Kidney capillary endothelial cell (primary cell): ENCODE data around the gene CLDN19.
"Not testable (repeated sequence)": the region's sequence is repeated elsewhere in the genome, so short reads cannot be mapped to it uniquely, and the experiment has no call there.

ENCODE experiments used
- DNase-seq: peaks from one replicate; pipeline ENCODE4 v3.0.0-alpha.2; 2018; ENCODE audit warnings: low spot score

The CLDN19 gene

DNA sequence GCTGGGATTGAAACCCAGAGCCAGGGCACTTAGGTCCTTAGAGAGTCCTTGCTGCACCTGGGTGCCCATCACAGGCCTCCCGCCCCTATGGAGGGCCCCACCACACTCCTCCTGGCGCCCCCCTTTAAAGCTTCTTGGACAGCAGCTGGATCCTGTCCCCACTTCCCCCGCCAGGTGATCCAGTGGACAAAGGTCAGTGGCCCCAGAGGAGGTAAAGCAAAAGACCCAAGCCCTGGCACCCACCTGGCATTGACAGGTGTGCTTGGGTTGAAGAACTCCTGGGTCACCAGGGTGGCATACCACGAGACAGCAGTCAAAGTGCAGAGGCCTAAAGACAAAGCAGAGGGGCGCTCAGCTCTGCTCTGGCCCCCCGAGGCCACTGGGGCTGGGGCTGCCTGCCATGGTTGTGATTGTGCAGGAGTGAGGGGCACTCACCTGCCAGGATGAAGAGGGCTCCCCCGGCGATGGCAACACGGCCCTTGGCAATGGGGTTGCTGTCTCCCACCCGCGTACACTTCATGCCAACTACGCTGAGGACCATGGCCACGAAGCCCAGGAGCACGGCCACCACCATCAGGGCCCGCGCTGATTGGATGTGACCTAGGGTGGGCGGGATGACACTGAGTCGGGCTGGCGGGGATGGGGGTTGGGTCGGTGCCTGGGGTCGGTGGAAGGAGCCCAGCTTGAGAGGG lies 1.9 kb downstream of the CLDN19 start:
- no peak for DNase-seq

DNA sequence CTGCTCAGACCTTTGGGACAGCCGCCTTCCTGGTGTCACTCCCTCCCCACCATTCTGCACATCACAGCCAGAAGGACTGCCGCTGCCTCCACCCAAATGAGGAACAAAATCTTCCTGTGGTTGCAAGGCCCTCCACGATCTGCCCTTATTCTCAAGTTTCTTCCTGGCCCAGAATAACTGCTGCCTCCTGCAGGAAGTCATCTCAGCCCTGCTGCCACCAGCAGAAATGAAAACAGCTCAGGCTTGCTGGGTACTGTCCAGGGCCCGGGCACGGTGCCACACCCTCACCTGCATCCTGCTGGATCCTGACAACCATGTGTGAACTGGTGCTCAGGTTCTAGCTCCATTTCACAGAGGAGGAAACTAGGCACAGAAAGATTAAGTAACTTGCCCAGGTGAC lies 2.8 kb downstream of the CLDN19 start:
- no peak for DNase-seq

GRCh38 chr1:42736571-42737200 lies 3.4 kb downstream of the CLDN19 start:
- DNase-seq: no peak

DNA sequence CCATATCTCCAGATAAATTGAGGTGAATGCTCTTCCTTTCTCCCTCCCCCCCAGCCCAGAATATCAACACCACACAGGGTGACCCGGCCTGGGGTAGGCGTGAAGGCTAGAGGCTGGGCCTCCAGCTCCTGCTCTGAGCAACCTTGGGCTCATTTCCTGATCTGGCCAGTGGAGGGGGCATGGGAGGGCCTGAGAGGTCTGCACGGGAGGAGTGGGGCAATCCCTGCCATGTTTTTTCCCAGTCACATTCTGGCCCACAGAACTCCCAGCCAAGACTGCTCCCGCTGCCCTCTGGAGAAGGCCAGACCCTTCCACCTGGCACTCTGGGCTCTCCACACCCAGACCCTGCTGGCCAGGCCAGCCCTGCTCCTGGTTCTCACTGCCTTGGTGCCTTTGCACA lies 3.9 kb downstream of the CLDN19 start:
- no peak for DNase-seq

DNA sequence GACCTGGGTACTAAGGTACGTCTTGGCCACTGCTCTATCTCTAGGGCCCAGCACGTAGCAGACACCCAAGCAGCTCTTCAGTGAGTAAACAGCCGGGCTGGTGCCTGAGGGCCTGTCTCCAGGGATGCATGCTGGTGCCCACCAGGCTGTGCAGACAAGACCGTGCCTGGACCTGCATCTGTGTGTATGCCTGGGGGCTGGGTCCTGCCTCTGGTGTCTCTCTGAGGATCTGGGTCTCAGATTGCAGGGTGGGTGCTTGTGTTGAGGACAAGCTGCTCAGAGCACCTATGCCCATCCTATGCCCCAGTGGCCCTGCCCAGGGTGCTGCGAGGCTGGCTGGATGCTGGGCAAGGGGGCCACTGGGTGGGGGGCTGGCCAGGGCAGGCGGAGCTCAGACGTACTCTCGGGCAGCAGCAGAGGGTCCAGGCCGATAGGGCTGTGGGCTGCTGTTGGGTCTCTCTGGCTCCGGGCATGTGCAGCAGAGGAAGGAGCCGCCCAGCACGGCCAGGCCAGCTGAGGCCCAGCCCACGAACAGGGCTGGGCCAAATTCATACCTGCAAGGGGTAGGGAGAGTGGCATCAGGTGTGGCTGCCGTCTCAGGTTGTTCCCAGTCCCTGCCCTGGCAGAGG lies 4.4 kb downstream of the CLDN19 start:
- DNase-seq: no peak

DNA sequence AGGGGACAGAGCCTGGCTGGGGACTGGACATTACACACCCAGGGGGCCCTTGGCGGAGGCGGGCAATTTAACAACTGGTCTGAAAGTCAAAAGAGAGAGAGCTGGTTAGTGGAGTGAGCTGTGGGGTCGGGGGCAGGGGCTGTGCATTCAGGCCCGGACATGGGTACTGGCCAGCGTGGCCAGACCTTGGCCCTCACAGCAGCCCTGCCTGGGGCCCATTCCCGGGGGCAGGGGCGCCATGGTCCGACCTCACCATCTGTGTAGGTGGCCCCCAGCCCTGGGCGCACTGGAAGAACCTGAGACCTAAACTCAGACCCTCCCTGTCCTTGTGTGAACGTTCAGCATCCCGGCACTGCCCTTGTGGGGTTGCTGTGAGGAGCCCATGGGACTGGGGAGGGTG lies 5.0 kb downstream of the CLDN19 start:
- DNase-seq: no peak

GRCh38 chr1:42734201-42735035 lies 5.6 kb downstream of the CLDN19 start:
- DNase-seq: no peak

DNA sequence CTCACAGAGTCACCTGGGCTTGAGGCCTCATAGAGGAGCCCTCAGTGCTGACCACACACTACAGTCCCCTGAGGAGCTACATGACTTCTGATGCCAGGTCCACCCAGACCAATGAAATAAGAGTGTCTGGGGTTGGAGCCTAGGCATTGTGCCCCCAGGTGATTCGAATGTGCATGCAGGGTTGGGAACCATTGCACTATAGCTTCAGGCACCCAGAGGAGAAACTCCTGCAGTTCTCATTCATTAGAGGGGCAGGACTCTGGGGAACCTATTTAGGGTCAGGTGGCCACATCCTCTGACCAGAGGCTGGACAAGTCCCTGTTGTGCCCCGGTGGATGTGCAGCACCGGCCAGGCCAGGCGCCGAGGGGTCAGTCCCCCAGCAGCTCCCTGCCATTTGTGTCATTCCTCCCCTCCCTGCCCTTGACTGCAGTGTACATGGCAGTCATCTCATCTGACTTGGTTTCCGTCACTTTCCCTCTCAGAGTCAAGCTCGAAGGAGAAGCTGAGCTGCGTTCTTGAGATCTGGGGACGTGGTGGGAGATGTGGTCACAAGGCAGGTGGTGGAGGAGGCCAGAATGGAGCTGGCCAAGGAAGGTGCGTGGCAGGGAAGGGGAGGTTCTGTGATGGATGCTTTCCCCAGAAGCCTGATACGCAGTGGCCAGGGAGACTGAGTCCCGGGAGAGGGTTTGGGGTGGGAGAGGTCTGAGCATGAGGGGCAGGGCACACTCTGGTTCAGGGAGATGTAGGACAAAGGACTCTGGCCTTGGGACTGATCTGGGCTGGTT lies 6.4 kb downstream of the CLDN19 start:
- no peak for DNase-seq

- DNase-seq: no peak
Observed at GRCh38 chr1:42732126-42732680, 7.8 kb downstream of the CLDN19 start.

DNA sequence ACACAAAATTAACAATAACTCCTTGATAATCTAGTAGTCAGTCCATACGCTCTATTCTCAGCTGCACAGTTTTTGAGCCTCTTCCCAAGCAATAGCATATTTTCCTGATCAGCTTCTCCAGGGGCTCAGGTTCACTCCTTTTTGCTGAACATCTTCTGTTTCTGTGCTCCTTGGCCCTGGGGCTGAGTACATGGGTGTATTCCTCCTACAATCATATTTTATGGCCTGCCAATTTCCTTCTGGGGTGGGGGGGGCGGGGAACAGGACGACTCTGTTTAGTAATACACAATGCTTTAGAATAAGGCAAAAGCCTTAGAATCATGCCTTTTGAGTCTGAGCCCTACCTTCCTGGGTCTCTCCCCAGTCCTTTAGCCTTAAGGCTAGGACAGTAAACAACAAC lies 8.5 kb downstream of the CLDN19 start:
- no peak for DNase-seq

DNA sequence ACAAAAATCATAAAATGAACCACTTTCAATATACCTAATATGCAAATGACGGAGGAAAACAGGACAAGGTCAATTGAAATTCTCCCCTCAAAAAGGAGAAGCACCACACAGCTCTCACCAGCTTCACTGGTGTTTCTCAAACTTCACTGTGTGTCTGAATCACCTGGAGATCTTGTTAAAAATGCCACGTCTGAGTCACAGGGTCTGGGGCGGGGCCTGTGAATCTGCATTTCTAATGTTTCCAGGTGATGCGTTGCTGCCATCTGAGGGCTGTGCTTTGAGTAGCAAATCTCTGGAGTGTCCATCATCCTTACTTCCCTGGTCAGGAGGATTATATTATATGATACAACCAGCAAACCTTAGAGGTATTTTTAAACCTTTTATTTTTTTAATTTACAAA lies 9.0 kb downstream of the CLDN19 start:
- no peak for DNase-seq

DNA sequence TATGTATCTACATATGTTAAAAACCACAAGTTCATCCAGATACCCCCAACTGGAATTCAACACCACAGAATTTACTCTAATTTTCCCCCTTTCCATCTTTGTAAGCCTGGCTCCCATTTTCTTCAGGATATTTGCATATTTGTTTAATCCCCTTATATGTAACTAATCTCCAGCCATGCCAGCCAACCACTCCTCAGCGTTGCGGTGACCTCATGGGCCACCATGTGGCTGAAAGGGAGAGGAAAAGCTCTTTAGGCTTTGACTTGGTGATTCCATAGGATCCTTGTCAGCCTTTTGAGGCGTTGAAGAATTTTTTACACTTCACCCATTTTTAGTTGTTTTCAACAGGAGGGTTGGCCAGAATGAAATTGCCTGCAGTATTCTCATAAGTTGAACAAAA lies 10.0 kb downstream of the CLDN19 start:
- no peak for DNase-seq

DNA sequence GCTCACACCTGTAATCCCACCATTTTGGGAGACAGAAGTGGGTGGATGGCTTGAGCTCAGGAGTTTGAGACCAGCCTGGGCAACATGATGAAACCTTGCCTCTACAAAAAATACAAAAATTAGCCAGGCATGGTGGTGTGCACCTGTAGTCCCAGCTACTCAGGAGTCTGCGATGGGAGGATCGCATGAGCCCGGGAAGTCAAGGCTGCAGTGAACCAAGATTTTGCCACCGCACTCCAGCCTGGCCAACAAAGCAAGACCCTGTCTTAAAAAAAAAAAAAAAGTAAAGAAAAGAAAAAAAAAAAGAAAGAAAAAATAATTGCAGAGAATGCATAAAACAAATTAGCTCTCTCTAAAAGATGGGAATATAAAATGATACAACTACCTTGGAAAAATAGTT lies 14.2 kb downstream of the CLDN19 start:
- DNase-seq: not testable (repeated sequence)

DNA sequence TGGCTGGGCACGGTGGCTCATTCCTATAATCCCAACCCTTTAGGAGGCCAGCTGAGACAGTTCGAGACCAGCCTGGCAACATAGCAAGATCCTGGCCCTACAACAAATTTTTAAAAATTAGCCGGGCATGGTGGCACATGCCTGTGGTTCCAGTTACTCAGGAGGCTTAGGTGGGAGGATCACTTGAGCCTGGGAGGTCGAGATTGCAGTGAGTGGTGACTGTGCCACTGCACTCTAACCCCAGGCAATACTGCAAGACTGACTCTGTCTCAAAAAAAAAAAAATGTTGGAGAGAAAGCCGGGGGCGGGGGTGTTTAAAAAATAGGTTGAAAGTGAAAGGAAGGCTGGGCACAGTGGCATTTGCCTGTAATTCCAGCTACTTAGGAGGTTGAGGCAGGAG lies 16.5 kb downstream of the CLDN19 start:
- no peak for DNase-seq

DNA sequence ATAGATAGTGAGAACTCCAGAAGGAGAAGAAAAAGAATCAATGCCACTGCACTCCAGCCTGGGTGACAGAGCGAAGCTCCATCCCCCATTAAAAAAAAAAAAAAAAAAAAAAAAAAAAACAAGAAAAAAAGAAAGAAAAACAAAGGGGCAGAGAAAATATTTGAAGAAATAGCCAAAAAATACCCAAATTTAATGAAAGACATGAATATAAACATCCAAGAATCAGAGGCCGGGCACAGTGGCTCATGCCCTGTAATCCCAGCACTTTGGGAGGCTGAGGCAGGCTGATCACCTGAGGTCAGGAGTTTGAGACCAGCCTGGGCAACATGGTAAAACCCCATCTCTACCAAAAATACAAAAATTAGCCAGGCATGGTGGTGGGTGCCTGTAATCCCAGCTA lies 17.6 kb downstream of the CLDN19 start:
- not testable (repeated sequence) for DNase-seq

DNA sequence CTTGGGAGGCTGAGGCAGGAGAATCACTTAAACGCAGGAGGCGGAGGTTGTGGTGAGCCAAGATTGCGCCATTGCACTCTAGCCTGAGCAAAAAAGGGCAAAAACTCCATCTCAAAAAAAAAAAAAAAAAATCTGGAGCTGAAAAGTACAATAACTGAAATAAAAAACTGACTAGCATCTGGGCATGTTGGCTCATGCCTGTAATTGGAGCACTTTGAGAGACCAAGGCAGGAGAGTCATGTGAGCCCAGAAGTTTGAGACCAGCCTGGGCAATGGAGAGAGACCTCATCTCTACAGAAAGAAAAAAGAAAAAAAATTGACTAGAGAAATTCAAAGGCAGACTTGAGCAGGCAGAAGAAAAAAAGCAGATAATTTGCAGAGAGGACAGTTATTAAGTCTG lies 18.1 kb downstream of the CLDN19 start:
- no peak for DNase-seq

DNA sequence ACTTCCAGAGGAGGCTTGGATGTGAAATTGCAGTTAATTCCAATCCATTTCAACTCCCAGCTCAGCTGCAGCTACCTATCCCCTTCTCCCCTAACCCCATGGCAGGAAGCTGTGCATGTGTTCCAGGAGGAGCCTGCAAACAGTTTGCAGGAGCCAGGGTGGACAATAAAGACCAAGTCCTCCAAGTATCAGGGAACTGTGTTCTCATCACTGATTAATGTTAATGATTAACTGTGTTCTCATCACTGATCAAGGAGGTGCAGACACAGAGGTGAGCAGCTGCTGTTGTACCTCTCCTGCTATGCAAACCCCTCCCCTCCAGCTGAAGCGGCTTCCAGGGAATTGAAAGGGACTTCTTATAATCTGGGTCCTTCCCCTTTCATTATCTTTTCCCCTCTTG lies 19.2 kb downstream of the CLDN19 start:
- DNase-seq: no peak

DNA sequence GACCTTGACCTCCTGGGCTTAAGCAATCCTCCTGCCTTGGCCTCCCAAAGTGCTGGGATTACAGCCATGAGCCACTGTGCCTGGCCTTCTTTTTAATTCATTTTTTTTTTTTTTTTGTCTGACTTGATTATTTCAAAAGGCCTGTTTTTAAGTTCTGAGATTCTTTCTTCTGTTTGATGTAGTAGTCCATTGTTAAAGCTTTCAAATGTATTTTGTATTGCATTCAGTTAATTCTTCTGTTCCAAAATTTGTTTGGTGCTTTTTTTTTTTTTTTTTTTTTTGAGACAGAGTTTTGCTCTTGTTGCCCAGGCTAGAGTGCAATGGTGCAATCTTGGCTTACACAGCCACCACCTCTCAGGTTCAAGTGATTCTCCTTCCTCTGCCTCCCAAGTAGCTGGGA lies 25.6 kb downstream of the CLDN19 start:
- DNase-seq: not testable (repeated sequence)

GRCh38 chr1:42713293-42713692 lies 26.7 kb downstream of the CLDN19 start:
- DNase-seq: no peak

- not testable (repeated sequence) for DNase-seq
Observed at GRCh38 chr1:42712808-42713207, 27.2 kb downstream of the CLDN19 start.

DNA sequence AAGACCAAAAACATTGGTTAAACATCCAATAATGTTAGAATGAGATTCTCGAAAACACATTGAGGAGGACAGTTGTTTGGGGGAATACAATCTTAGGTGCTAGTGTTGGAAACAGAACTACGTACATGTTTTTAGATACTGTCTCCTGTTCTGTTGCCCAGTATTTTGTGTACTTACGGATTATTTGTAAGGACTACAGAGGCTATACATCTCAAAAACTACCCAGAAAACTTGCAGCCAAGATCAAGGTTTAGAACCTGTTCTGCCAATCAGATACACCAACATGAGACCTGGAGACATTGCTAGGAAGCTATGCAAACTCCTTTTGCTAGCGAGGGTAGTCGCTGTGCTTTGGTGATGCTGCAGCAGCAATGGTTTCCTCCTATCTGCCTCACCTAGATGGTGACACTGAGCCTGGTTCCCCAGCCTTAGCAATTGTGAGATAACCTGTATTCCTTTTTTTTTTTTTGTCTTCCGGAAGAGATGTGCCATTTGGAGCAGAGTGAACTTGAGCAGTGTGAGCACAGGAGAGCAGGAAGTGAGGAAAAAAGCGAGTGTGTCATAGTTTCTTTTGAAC lies 36.1 kb downstream of the CLDN19 start:
- no peak for DNase-seq
